ENCODE results near the gene GNL1.

GRCh38 chr6:30547454-30547853 is 8.8 kb downstream of the GNL1 start:
- TF ChIP-seq CTCF (IDR thresholded peaks at IDR 0.05; ENCODE audit: extremely low read depth in 1 of 2, insufficient read depth in 1 of 2, low read depth in 1 of 2, low read length in 2 of 2) (no peak), POLR2AphosphoS5 (IDR thresholded peaks at IDR 0.05; ENCODE audit: insufficient read depth, low read depth, low read length) (no peak), POLR2A (IDR thresholded peaks at IDR 0.05; ENCODE audit: low read depth, low read length) (no peak), EZH2 (IDR thresholded peaks at IDR 0.05; ENCODE audit: borderline replicate concordance, low read depth, low read length, severe bottlenecking) (no peak), FOS (IDR thresholded peaks at IDR 0.05; ENCODE audit: borderline replicate concordance, insufficient read depth, low read length) (no peak), MAX (IDR thresholded peaks at IDR 0.05; ENCODE audit: insufficient read depth, insufficient read length) (no peak), JUN (IDR thresholded peaks at IDR 0.05; ENCODE audit: borderline replicate concordance, insufficient read depth, insufficient read length, low read depth) (no peak), GATA2 (IDR thresholded peaks at IDR 0.05; ENCODE audit: insufficient read depth, insufficient read length, low read depth, low read length) (no peak)
